OCI-LY1 (cell line): ENCODE results near the gene CTNND1.

Source experiments
- CTCF ChIP-seq: fragments of 200-600 bp; sonication (generic), shearing (Covaris generic); IDR thresholded peaks from 2 replicates; pipeline ENCODE4 v1.5.1; 2017; ENCODE audit warnings: mild to moderate bottlenecking, antibody characterized with exemption, low read length, moderate library complexity, mixed read lengths
- EZH2 ChIP-seq: fragments of 200-600 bp; sonication (generic), shearing (Covaris generic); IDR thresholded peaks from 2 replicates; pipeline ENCODE4 v1.8.0; 2017; ENCODE audit warnings: borderline replicate concordance, mixed run types, mild to moderate bottlenecking, antibody characterized with exemption, low read length, moderate library complexity, mixed read lengths

DNA sequence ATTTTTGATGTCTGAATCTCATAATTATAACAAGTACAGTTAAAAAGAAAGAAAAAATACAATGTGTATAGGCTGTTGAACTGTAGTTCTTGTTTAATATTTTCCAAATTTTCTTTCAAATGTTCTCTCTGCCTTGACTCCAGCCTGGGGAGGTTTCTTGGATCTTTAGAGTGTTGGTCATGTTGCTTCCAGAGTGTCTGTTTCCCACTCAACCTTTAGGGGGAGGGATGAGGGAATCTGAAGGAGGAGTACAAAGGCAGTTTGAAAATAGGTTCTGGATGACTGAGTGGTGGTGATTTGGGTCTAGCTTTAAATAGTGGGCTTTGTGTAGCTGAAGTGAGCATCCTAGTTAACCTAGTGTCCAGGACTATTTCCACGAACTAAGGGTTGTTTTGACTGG is 2.0 kb downstream of the CTNND1 start:
- TF ChIP-seq CTCF, result no peak
- TF ChIP-seq EZH2, result no peak
